Measurements from ENCODE around the gene TRAF3IP3.
"Not testable (repeated sequence)": the region's sequence is repeated elsewhere in the genome, so short reads cannot be mapped to it uniquely, and the experiment has no call there.

TRAF3IP3 gene

DNA sequence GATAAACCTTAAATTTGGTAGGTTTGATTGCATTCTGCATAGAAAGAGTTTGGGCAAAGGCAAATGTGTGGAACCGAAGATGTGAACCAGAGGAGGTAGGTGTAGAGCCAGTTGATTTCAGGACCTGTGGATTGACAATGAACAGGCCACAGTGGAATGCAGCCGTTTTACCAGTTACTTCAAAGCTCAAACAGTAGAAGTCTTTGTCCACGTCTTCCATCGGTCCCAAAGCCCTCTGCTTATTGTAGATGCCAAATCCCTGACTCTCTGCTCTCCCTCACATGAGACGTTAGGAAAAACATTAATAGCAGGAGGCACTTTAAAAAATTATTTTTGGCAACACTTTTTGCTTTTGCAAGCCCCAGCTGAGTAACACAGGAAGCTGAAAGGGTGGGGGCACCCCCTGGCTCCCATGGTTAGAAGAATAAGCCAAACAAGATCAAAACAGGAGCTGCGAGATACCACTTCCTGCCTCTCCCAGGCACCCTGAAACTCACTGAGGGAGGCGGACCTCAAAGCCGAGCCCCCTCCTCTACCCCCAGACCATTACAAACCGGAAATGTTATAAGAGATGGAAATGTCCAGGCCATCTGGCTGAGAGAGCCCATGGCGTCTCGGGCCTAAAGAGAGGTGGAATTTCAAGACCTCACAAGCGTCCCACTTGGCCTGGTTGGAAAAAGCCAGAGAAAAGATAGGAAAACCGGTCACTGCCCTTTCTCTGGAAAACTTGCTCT, 13.5 kb downstream of the TRAF3IP3 start:
- DNase-seq: no peak

DNA sequence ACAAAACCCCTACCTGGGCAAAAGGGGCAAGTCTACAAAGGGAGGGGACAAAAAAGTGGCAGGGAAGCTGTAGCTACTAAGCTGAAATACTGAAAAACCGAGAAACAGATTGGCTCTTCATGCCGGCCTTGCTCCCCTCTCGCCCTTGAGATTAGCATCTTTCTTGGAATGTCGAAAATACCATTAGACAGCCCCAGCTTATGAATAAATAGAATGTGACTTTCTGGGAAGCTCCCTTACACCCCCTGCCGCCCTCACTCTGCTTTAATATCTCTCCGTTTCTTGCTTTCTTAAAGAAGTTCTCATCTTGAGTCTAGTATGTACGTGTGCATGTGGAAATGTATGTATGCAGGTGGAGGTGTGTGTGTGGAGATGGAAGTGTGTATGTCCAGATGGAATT, 14.1 kb downstream of the TRAF3IP3 start:
- no peak for DNase-seq

DNA sequence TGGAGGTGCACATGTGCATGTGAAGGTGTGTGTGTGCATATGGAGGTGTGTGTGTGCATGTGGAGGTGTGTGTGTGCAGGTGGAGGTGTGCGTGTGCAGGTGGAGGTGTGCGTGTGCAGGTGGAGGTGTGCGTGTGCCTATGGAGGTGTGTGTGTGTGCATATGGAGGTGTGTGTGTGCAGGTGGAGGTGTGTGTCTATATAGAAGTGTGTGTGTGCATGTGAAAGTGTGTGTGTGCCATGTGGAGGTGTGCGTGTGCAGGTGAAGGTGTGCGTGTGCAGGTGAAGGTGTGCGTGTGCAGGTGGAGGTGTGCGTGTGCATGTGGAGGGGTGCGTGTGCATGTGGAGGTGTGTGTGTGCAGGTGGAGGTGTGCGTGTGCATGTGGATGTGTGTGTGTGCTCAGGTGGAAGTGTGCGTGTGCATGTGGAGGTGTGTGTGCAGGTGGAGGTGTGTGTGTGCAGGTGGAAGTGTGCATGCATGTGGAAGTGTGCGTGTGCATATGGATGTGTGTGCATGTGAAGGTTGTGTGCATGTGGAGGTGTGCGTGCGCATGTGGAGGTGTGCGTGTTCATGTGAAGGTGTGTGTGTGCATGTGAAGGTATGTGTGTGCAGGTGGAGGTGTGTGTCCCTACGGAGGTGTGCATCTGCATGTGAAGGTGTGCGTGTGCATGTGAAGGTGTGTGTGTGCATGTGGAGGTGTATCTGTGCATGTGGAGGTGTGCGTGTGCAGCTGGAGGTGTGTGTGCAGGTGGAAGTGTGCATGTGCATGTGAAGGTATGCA, 15.0 kb downstream of the TRAF3IP3 start:
- no peak for DNase-seq

DNA sequence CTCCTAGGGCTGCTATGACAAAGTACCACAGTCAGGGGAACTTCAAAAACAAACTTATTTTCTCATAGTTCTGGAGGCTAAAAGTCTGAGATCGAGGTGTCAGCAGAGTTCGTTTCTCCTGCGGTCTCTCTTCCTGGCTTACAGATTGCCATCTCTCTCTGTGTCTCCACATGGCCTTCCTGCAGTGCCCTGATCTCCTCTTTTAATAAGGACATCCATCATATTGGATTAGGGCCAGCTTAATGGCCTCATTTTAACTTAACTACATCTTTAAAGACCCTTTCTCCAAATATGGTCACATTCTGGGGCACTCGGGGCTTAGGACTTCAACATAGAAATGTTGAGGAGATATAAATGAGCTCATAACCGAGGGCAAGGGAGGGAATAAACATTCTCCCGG, 16.3 kb downstream of the TRAF3IP3 start:
- DNase-seq: no peak

DNA sequence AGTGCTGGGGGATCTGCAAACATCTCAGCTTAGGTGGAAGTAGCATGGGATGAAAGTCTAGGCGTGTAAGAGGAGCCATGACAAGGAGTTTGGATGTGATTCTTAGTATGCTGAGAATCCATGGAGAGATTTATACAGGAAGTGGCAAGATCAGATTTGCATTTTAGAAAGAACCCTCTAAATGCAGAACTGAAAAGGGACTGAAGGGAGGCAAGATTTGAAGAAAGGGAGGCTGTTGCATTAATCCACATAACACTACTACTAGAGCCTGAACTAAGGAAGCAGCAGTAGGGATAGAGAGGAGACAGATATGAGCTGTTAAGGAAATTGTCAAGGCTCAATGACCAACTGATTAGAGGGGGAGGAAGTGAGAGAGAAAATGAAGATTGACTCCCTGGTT, 18.7 kb downstream of the TRAF3IP3 start:
- no peak for DNase-seq

DNA sequence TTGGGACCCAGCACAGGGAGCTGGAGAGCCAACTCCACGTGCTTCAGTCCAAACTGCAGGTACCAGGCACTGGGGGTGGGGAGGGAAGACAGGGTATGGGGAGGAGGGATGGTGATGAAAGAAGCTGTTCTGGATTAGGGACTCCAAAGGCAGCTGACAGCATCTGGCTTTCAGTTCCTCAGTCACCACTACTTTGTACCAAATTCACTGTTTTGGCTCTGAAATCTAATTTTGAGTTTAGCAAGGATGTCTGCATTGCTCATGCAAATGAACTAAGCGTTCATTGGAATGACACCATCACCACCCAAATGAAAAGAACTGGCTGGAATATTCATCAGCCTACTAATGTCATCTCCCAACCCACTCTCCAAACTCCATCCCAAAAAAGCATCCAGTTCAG, 19.8 kb downstream of the TRAF3IP3 start:
- DNase-seq: no peak

DNA sequence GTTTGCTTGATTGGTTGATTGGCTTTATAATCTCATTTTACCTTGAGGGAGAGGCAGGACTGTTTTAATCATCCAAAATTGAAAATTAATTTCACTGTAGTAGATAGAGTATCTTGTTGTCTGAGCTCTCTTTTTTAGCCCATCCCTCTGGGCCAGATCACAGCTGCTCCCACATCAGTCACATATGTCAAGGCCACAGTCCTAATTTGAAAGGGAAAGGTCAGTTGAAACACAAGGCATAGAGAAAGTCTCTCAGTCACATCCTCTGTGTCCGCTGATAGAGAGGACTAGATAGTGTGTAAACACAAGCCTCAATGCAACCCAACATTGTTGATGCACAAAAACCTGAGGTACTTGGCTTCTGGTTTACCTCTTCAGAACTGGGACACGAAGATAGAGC, 21.7 kb downstream of the TRAF3IP3 start:
- no peak for DNase-seq

DNA sequence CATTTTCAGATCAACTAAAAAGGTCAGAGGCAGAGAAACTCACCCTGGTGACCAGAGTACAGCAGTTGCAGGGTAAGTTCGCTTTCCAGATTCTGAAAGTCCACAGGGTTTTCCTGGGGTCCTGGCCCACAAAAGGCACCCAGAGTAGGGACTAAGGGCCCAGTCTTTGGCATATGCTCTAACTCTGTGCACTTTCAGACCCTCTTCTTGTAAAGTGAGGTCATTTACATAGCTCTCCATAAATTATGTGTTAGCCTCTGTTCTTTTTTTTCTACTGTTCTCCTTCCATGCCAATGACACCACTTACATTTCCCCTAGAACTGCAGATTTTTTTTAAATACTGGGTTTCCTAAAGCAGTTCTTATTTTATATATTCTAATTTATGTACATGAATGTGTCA, 22.2 kb downstream of the TRAF3IP3 start:
- DNase-seq: no peak

DNA sequence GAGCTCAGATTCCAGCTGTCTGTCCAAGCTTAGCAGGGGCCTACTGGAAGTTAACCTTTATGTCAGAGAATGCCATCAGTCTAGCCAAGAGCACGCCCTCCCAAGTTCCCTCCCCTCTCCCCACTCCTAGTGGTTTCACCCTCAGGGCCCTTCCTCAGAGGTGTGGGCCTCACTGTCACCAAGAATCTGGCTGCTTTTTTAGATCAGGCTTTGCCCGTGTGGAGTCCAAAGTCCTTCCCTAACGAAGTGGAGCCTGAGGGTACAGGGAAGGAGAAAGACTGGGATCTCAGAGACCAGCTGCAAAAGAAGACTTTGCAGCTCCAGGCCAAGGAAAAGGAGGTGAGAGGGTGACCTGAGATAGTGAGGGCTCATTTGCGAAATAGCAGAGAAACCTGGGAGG, 24.4 kb downstream of the TRAF3IP3 start:
- DNase-seq: no peak

DNA sequence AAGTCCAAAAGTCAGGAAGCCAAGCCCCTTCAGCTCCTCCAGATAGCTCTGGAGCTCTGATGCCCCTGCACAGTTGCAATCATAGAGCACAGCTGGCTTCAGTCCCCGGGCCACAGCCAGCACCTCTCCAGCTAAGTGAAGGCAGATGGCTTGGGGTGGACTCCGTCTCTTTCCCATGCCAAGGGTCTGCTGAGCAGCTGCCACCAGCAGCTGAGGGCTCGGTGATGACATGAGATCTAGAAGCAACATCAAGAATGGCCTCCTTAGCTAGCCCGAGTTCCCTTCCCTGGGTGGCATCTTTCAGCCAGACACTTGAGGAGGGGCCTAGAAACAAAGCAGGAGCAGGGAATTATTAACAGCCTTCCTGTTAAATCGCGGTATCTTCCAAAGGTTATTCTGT, 27.5 kb downstream of the TRAF3IP3 start:
- DNase-seq: no peak

DNA sequence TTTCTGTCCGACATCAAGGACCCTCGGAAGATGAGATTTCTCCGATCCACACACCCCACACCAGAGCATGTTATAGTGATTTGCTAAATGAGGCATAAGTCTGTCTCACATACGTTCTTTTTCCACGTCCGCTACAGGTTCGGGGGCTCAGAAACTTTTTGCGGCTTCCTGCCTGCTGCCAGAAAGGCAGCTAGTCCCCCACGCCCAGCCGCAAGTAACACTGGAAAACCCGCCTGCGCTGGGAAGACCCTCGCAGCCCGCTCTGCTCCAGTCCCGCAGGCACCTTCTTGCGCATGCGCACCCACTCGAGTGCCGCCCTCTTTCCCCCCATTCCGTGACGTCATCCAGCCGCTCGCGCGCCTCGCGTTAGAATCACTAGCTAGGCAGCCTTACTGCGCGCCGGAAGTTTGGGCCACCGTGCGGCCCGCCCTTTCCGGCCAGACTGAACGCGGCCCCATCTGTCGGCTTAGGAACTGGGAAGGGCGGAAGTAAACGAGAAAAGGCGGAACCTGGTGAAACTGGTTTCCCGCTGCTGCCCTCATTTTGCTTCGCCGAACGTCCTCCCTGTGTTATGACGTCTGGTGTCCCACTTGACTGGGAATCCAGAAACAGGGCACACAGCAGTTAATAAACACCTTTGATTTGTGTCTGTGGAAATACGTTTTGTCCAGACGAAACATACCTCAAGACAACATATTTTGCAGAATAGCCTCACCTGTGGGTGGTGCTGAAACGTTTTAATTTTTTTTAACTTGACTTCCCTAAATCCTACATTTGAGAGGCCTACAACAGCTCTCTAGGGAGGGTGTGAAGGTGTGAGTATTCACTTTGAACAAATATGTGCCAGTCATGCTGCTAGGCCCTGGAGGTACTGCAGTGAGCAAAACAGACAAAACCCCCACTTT, 28.7 kb downstream of the TRAF3IP3 start, which contains the start of gene C1orf74:
Gene C1orf74 (minus strand): TSS at position 295 of the 905 bp plus-strand sequence. CDS start 925 bp downstream, outside the sequence.
- peak; percentile 30 for DNase-seq

DNA sequence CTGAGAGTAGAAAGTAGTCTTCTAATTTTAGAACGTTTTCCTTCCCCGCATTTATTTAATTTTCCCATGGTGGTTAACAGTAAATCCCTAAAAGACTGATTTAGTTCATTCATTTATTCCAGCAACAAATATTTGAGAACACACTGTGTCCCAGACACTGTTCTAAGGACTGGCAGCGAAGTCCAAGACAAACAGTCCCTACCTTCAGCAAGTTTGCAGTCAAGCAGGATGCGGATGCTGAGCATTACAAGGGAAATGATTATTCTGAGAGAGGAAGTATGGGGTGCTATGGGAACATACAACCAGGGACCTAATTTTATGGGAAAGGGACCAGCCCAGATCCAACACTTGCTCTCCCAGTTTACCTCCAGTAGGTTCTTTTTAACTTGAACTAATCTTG, 29.7 kb downstream of the TRAF3IP3 start:
- no peak for DNase-seq

DNA sequence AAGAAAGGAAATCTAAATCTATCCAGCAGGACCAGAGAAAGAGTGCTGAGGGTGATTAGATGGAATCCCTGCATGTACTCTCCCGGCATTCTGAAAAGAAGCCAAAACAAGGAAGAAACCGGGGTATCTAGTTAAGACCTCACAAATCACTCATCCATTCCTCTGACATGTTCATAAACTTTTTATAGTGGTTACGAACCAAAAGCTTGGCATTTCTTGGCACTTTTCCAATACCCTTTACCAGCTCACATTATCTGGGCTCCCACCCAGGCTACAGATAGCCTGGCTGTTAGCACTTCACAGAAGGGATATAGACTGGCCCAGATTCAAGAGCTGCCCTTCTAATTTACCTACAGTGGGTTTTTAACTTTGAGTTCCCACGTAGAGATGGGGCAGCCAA, 30.3 kb downstream of the TRAF3IP3 start:
- DNase-seq: no peak

DNA sequence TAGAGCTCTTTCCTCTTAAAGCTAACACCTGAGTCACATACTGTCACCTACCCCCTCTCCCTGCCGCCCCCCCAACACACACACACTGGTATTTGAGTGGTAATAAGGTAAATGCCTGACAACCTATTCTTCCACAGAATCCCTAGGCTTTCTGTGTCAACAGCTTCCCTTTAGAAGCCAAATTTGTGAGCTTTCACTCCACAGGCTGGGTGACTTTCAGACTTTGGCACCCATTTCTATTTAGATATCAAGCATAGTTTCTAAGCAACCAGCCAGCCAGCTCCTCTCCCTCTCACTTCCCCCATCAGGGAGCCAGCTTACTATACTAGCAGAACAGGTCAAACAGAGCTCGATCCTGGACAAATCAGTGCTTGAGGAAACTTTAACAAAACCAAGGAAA, 31.7 kb downstream of the TRAF3IP3 start:
- DNase-seq: no peak

DNA sequence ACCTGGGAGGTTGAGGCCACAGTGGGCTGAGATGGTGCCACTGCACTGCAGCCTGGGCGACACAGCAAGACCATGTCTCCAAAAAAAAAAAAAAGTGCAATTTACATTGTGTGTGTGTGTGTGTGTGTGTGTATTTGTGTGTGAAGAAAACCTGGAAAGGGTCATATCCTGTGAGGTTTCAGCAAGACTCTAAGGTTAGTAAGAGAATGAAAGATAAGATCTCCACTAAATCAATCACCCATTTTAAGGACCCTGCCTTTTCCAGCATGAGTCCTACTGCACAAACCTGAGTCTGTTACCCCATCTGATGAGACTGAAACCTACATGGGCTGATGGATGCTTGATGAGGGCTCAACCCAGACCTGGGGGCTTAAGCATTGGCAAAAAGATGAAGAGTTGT, 33.4 kb downstream of the TRAF3IP3 start:
- no peak for DNase-seq

DNA sequence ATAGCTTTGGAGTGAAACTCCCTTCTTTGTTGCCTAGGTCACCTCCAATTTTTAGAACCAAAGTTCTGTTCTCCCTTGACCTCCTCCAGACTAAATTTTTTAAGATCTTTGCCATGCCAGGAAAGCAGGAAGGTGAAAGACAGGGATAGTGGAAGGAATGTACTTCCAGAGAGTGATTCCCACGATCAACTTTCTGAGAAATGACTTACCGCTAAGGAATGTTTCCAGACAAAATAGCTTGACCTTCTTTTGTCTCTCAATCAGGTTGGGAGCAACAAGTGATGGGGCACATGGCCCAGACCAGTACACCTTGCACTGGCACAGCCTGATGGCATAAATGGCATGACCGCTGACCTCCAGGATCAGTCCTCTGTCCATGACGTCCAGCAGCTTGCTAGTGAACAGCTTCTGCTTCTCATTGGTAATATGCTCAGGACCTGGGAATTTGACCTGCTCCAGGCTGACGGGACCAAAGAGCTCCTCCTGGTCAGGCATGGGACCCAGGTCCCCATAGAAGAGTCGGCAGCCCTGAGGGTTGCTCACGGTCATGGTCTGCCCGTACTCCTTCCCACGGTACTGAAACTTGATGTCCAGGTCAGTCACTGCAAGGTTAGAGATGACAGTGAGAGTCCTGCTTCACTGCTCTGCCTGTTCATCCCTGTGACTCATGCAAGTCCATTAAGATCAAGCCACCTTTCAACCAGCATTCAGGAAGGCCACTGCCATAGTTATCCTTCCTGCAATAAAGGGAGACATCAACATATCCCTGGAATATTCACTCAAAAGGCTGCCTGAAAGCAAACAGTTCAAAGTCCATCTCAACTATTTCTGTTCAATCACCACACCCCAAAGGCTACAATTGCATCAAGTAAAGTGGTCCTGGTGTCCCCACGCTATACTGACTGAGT, 34.7 kb downstream of the TRAF3IP3 start:
- no peak for DNase-seq

DNA sequence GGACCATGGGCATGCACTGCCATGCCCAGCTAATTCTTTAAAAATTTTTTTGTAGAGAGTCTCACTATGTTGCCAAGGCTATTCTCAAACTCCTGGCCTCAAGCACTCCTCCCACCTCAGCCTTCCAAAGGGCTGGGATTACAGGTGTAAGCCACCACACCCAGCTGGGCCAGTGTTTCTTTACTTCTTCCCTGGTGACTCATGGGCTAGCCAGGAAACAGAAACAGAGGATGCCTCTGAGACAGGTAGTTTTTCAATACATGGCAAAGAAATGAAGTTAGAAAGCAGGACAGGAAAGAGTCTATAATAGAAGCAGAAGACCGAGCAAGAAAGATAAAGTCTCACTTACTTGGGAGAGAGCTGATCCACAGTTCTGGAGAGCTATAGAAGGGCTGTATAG, 36.1 kb downstream of the TRAF3IP3 start:
- DNase-seq: no peak

DNA sequence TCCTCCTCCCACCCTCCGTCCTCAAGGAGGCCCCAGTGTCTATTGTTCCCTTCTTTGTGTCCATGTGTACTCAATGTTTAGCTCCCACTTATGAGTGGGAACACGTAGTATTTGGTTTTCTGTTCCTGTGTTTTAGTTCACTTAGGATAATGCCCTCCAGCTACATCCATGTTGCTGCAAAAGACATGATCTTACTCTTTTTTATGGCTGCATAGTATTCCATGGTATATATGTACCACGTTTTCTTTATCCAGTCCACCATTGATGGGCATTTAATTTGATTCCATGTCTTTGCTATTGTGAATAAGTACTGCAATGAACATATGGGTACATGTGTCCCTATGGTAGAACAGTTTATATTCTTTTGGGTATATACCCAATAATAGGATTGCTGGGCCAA, 37.9 kb downstream of the TRAF3IP3 start:
- not testable (repeated sequence) for DNase-seq

DNA sequence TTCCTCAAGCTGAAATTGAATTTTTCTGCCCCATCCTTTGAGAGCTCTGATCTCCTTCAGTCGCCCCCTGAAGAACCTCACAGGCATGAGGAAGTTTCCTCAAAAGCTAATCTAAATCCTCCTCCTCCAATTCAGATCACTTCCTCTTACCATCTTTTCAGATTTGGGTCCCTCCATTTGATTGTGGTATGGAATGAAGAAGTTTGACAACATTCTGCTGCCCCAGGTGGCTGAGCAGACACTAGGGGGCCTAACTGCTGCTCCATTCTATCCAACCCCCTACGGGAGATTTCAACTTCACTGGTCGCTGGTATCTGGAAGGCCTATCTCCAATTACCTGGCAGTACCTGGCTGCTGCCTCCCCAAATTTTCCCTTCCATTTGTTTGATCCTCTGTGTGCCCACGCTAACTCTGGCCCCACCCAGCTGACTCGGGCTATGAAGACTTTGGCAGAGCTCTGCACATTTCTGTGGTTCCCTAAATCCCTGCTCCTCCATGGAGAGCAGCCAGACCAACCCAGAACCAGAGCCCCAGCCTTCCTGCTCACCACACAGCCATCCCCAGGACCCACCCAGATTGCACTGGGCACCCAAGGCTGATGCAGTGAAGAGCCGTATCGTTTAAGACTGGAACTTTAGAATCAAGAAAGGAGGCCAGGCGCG, 42.3 kb downstream of the TRAF3IP3 start:
- no peak for DNase-seq

DNA sequence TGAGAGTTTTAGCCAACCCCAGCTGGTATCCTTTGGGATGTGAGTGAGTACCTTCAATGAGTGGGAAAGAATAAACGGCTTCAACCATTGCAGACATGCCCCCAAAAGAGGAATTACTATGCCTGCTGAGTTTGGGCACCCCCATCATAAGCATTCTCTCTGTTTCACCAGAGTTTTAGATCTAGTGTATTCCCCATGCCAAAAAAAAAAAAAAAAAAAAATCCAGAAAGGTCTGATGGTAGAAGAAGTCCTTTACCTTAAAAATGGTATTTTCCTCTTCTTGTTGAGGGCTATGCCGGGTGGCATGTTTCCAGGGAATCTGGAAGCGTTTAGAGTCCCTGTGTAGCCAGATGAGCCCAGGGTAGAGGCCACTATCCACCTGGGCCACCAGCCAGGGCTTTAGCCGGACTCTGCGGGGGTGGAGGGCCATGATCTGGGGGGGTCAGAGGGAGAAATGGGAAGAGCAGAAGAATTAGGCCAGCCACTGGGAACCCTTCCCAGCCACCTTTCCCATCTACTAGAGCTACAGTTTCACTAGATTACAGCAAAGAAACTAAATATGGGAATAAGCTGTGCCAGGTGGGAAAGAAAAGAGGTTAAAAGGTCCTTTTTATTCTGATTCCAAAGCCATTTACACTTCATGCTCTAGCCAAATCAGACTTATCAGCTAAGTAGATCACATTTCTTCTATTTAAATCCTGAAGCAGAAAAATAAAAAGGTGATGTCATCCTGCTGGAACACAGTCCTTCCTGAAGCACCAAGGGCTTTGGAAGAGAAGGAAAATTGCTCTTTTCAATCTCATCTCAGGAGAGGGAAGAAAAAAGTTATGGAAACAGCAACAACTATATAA, 45.4 kb downstream of the TRAF3IP3 start:
- no peak for DNase-seq

Data from cortex of kidney (tissue), 1 donor.